ENCODE data around the gene MKS1.

GRCh38 chr17:58246104-58246740 is 27.2 kb upstream of the MKS1 start:
- no peak for TF ChIP-seq CTCF (IDR thresholded peaks at IDR 0.05)
- TF ChIP-seq POLR2A (IDR thresholded peaks at IDR 0.05): no peak
